KOPT-K1 (cell line): Measurements from ENCODE around the gene TBK1.

Experiments used
- H3K27ac ChIP-seq: fragments of 200-600 bp; sonication (generic); 2 replicates; pipeline ENCODE4 v1.5.1; 2016; ENCODE audit warnings: antibody characterized with exemption, mild to moderate bottlenecking, low read depth, low read length; ENCODE audit not compliant: poor library complexity, severe bottlenecking
- H3K36me3 ChIP-seq: fragments of 200-600 bp; sonication (generic); 2 replicates; pipeline ENCODE4 v1.5.1; 2017; ENCODE audit warnings: antibody characterized with exemption, mild to moderate bottlenecking, low read length, moderate library complexity; ENCODE audit not compliant: insufficient read depth
- H3K9me3 ChIP-seq: fragments of 200-600 bp; sonication (generic); 2 replicates; pipeline ENCODE4 v1.5.1; 2017; ENCODE audit warnings: antibody characterized with exemption, low read length, mild to moderate bottlenecking; ENCODE audit not compliant: insufficient read depth, poor library complexity, severe bottlenecking

TBK1 gene

DNA sequence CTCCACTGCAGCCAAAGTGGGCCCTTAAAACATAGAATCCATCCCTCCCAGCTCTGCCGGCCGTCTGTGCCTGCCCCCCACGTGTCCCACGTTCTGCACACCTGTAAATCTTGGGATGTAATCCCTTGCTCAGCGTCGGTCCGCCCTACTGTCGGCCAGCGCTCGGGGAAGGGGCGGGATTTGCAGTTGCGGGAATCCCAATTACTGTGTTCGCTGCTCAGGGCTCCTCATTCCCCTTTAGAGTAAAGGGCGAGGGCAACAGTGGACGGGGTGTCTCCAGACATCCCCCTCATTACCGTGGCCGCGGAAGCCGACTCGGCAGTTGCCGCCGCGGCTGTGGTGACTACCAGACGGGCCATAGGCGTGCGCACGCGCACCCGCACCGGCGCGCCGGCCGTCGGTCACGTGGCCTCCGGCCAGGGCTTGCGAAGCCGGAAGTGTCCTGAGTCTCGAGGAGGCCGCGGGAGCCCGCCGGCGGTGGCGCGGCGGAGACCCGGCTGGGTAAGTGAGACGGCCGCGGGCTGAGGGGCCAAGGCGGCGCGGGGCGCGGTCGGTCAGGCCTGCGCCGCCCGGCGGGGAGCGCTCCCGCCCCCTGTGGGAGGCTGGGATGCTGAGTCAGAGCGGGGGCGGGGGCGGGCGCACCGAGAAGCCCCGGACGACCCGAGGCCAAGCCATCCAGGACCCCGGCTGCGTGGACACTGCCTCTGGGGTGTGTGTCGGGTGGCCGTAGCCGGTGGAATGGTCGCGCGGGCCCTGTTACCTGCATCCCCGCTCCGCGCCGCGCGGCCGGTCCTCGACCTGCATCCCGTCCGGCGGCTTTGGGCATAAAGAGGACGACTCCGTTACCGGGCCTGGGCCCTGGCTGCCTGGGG is at the start of gene TBK1:
TBK1 (plus strand) TSS at position 434 of the 872 bp plus-strand sequence. CDS start 3,751 bp downstream, outside the sequence.
- H3K9me3 ChIP-seq = no peaks in the 10 kb centered on the region

DNA sequence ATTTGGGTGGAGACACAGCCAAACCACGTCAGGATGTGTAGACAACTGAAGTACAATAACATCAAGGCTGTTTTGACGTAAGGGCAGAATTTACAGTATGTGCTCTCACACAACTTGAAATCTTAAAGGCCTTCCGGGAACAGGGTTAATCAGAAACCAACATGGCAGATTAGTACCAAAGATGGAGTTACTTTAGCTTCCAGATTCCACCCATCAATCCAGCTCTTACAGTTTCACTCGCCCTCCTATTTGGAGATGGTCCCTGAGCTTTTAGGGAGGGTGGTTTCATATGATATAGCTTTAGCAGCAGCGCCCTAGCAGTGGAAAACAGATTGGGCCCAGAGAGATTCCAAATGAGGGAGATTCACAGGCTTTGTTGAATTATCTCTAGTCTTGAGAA is 49.7 kb upstream of the TBK1 start:
- Histone ChIP-seq H3K36me3 (no peaks in the 10 kb centered on the region), H3K9me3 (no peaks in the 10 kb centered on the region), H3K27ac (no peak overlapping the region)

More for the DNA sequence above, at the start of gene TBK1:
- H3K36me3 ChIP-seq = peaks cover 28% of the 10 kb centered on the region
- peak within 1 kb of the TSS; percentile 83 for H3K27ac ChIP-seq

DNA sequence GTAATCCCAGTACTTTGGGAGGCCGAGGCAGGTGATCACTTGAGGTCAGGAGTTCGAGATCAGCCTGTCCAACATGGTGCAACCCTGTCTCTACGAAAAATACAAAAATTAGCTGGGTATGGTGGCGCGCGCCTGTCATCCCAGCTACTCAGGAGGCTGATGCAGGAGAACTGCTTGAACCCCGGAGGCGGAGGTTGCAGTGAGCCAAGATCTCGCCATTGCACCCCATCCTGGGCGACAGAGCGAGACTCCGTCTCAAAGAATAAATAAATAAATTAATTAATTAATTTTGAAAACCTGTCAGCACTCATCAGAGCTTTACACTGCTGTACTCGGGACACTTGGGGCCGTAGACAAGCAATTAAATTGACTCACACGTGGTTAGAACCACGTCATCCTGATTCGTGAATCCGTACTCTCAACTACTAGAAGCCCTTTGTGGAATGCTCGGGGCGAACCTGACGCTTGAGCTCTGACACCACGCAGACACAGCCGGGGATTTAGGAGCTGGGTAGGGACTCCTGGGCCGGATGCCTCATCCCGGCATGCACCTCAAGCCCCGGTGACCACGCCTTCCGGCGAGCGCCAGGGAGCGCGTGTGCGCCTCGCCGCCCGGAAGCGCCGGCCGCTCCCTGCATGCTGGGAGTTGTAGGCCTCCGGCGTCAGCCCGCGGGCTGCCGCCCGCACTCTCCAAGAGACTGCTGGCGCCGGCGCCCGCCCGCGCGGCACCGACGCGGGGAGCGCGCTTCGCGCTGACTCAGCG is 48.0 kb upstream of the TBK1 start, which contains the start of gene XPOT:
XPOT (plus strand) TSS at position 686 of the 763 bp plus-strand sequence. CDS start 5,644 bp downstream, outside the sequence.
- Histone ChIP-seq H3K36me3 (peaks cover 7% of the 10 kb centered on the region; the same call in 1 of the 2 replicates), H3K27ac (peak within 1 kb of the TSS; percentile 92), H3K9me3 (no peaks in the 10 kb centered on the region)

DNA sequence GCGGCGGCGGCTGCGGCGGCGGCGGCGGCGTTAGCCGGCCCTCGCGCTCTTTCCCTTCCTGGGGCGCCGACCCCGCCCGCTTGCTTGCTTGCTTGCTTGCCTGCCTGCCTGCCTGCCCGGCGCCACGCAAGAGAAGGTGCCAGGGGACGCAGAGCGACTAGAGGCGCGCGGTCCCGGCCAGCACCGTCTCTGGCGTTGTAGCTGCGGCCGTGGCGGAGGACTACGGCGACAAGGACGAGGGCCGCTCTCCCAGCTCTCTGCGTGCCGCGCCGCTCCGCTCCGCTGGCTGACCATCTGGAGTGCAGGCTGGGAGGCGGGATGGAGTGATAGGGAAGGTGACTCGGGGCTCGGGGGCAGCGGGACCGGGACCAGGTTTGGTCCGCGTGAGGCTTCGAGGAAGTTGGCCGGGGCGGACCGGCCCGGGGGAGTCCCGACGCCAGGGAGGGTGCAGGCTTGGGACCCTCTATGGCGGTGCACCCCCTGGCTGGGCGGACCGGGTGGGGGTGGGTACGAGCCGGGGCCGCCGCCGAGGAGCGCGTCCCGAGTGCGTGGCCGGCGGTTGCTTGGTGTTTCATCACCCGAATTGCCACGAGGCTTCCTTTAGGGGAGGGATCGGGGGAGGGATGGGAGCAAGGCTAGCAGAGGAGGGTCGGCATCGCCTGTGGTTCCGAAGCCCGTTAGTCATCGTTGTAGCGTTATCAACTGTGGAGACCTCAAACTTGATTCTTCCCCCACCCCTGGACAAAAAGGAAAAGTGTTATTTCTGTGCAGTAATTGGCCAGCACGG is 47.3 kb upstream of the TBK1 start:
- H3K9me3 ChIP-seq = no peaks in the 10 kb centered on the region
- peak overlapping the region; percentile 92 for H3K27ac ChIP-seq
- peaks cover 10% of the 10 kb centered on the region for H3K36me3 ChIP-seq

DNA sequence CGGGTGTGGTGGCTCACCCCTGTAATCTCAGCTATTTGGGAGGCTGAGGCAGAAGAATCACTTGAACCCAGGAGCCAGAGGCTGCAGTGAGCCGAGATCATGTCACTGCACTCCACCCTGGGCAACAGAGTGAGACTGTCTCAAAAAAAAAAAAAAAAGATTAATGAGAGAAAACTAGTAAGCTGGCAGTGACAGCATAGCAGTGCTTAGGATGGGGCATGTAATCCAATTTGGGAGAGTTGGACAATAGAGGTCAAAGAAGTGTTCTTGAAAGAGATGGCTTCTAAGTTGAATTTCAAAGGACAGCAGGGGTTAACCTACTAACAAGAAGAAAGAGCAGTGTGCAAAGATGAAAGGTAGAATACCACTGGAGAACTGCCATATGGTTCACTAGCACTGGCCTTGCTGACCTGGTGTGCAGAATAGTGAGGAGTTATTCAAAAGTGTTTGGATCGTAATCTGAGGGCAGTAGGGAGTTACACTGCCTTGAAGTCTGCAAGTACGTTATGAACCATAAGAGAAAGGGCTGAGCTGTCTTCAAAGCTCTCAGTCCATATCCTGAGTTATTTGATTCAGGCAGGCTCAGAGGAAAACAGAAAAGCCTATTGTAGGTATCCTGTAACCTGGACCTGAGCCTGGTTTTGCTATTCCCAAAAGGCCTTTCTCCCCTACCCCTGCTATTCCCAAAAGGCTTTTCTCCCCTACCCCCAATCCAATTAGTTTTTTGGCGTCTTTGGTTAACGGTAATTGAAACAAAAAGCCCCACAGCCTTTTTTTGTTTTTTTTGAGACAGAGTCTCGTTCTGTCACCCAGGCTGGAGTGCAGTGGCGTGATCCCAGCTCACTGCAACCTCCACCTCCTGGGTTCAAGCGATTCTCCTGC is 44.3 kb upstream of the TBK1 start:
- H3K27ac ChIP-seq = no peak overlapping the region
- peaks cover 40% of the 10 kb centered on the region for H3K36me3 ChIP-seq
- no peaks in the 10 kb centered on the region for H3K9me3 ChIP-seq

DNA sequence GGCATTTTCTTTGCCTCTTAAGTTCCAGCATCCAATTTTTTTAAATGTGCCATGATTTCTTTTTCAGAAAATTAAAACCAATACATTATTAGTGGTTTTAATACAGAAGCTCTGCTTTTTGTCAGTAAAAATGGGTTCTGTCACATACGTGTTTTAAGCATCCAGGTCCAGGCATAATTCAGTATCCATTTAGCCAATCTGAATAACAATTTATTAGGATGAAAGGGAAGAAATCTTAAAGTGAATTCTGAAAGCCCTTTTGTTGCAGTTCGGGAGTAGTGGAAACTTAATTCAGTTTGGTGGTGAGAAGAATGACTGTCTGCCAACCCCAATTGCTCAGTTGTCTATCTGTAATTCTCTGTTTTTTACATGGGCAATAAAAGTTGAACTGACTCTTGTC is 40.5 kb upstream of the TBK1 start:
- H3K27ac ChIP-seq = no peak overlapping the region
- H3K36me3 ChIP-seq = peaks cover 78% of the 10 kb centered on the region
- H3K9me3 ChIP-seq = no peaks in the 10 kb centered on the region

DNA sequence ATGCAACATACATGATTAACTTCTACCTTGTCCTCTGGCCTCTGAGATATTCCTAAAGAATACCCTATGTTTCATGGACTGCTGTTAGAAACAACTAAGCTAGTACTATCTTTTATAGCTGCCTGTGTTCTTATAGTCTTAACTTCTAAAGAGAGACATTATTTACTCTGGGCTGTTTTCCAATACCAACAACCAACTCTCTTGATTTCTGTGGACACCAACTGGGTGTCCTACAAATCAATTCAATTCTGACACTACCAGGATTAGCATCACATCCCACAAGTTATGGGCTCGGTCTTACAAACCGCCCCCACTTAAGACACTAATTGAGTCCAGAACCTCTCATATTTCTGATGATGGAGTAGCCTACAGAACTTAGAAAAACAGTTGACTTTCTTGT is 39.5 kb upstream of the TBK1 start:
- H3K36me3 ChIP-seq = peaks cover 88% of the 10 kb centered on the region
- H3K27ac ChIP-seq = no peak overlapping the region
- no peaks in the 10 kb centered on the region for H3K9me3 ChIP-seq

DNA sequence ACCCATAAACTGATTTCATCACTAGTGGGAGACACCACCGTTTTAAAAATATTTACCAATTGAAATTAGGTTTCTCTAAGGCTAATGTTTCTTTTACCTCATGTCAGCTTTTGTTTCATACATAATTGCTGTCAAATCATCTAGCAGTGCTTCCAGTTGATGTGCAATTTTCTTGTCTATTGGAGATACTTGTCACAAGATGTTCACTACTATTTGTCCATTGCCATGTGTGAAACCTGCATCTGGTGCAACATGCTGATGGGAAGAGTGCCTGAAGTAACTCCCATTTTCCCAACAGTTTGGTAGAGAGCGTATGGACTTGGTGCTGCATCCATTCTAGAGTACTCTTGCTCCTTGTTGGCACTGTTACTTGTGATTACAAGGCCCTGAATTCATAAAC is 38.0 kb upstream of the TBK1 start:
- Histone ChIP-seq H3K9me3 (no peaks in the 10 kb centered on the region), H3K36me3 (peaks cover 96% of the 10 kb centered on the region), H3K27ac (no peak overlapping the region)

DNA sequence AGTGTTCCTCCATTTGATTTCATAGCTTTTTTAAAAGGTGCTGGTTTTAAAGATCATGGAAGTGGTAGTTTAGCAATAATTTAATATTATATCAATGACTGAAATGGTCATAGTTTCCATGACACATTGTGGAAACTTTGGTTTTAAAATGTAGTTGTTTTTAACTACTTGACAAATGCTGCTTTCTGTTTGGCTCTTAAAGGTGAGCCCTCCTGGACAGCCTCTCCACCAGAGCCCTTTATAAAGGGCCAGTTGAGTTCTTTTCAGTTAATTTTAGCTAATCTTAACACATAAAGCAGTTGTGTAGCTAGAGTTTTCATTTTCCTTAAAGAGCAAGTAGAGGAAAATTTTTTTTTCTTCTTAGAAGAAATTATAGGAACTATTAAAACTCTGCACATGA is 33.7 kb upstream of the TBK1 start:
- H3K36me3 ChIP-seq = peaks cover 100% of the 10 kb centered on the region
- H3K27ac ChIP-seq = no peak overlapping the region
- no peaks in the 10 kb centered on the region for H3K9me3 ChIP-seq

DNA sequence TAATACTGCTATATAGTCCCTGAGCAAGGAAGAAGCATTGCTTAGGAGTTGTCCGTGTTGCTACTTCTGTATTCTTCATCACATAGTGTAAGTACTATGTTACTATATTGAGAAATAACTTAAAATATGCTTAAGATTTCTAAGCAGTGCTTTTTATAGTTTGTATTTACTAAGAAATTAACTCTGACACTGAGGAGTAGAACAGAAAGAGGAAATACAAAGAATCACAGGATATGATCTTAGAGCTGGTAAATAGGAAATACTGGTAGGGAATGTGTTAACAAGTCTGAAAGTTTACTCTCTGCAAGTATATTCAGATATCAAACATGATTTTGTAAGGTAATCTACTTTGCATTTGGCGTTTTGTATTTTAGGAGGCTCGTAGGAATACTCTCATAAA is 32.2 kb upstream of the TBK1 start:
- no peaks in the 10 kb centered on the region for H3K9me3 ChIP-seq
- H3K27ac ChIP-seq = no peak overlapping the region
- H3K36me3 ChIP-seq = peaks cover 100% of the 10 kb centered on the region

DNA sequence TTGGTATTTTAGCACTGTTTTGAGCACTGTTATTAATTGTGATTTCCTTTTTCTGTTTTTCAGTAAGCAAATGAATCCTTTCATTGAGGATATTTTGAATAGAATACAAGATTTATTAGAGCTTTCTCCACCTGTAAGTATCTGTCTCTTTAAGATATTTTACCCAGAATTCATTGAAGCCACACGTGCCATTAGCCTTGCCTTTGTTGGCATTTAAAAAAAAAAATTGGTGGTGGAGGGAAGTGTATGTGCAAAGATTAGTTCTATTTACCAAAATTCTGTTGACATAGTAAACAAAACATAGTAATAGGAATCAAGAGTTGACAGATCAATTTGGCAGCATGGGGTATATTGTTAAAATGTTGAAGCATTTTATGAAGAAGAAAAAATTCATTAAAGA is 23.9 kb upstream of the TBK1 start:
- no peak overlapping the region for H3K27ac ChIP-seq
- H3K36me3 ChIP-seq = peaks cover 100% of the 10 kb centered on the region
- no peaks in the 10 kb centered on the region for H3K9me3 ChIP-seq

DNA sequence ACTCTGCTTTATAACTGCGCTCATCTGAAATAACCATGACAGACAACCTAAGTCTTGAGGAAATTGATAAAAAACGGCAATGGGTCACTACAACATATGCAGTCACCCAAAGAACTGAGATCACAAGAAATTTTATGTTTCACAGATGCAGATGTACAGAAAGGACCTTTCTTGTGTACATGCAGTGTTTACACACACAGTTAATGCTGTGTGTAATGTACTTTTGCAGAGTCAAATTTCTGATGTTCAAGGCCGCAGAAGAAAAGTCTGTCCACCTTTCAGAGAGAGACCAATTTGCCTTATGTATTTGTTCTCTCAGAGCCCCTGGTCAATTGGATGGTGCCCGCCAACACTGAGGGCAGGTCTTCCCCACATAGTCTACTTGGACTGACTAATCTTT is 23.0 kb upstream of the TBK1 start:
- H3K9me3 ChIP-seq = no peaks in the 10 kb centered on the region
- H3K36me3 ChIP-seq = peaks cover 100% of the 10 kb centered on the region
- no peak overlapping the region for H3K27ac ChIP-seq

DNA sequence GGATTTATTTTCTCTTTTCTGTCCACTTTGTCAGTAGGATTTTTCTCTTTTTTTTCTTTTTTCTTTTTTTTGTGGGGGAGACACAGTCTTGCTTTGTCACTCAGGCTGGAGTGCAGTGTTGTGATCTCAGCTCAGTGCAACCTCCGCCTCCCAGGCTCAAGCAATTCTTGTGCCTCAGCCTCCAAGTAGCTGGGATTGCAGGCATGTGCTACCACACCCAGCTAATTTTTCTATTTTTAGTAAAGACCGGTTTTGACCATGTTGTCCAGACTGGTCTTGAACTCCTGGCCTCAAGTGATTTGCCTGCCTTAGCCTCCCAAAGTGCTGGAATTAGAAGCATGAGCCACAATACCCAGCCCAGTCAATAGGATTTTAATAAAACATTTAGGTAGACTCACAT is 21.0 kb upstream of the TBK1 start:
- no peaks in the 10 kb centered on the region for H3K9me3 ChIP-seq
- H3K27ac ChIP-seq = no peak overlapping the region
- H3K36me3 ChIP-seq = peaks cover 100% of the 10 kb centered on the region

DNA sequence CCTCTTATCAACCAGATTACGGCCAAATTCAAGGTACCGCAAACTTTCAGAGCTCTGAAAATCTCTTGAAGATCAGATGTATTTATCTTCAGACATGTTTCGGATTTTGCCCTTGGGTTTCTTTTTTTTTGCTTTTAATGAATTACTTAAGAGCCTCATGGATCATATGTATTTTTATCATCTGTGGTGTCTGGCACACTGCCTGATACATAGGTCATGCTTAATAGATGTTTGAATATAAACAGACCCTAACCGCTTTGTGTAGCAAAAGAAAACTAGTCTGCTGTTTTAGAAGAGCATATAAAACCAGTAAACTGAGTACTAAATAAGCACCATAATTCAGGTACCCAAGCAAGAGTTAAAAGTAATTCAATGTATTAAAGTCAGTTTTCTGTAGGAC is 20.1 kb upstream of the TBK1 start:
- Histone ChIP-seq H3K9me3 (no peaks in the 10 kb centered on the region), H3K36me3 (peaks cover 100% of the 10 kb centered on the region), H3K27ac (no peak overlapping the region)
